Natural killer cell (primary cell): ENCODE data around the gene EXOC4. TPM values are rescaled to one million over a fixed set of nuclear protein-coding genes. Genes with fewer than 3 reads are reported as not detected.

Source experiments
- ATAC-seq, 3 donors: fragments of 150-1000 bp in 2 of 3; fragments of 200-7000 bp in 1 of 3; cut with Tn5 transposase; 1 replicate in 1 of 3; 2 replicates in 2 of 3; pipeline ENCODE4 v1.10.0; 2021; ENCODE audit warnings: mild to moderate bottlenecking in 2 of 3, moderate library complexity in 2 of 3
- DNase-seq, 2 donors: peaks; one replicate each; pipeline versions ENCODE4 v3.0.0 to v3.0.0-alpha.2; 2013 to 2021; ENCODE audit warnings: mixed read lengths in 1 of 2
- H3K27ac ChIP-seq: one replicate; pipeline ENCODE4 v1.5.1; 2013; ENCODE audit warnings: mild to moderate bottlenecking, low read length
- H3K27me3 ChIP-seq: one replicate; pipeline ENCODE4 v1.6.1; 2013; ENCODE audit warnings: low read length; ENCODE audit not compliant: control insufficient read depth, insufficient read depth
- H3K36me3 ChIP-seq: one replicate; pipeline ENCODE4 v1.6.1; 2013; ENCODE audit warnings: low read length; ENCODE audit not compliant: control insufficient read depth, insufficient read depth
- H3K4me1 ChIP-seq: one replicate; pipeline ENCODE4 v1.6.1; 2013; ENCODE audit warnings: low read length; ENCODE audit not compliant: control insufficient read depth, insufficient read depth
- H3K4me3 ChIP-seq: one replicate; pipeline ENCODE4 v1.5.1; 2013; ENCODE audit warnings: low read length
- H3K9me3 ChIP-seq: one replicate; pipeline ENCODE4 v1.6.1; 2013; ENCODE audit warnings: low read length; ENCODE audit not compliant: control insufficient read depth, insufficient read depth
- H3K27ac Mint-ChIP-seq, 2 donors: one replicate each; pipeline ENCODE4 v1.8.0; 2022; ENCODE audit warnings: mild to moderate bottlenecking in 2 of 2, mixed read lengths in 2 of 2, moderate library complexity in 1 of 2
- H3K27me3 Mint-ChIP-seq, 2 donors: one replicate each; pipeline ENCODE4 v1.8.0; 2022; ENCODE audit warnings: low read depth in 2 of 2, mixed read lengths in 2 of 2
- H3K36me3 Mint-ChIP-seq: one replicate; pipeline ENCODE4 v1.8.0; 2022; ENCODE audit warnings: mixed read lengths
- H3K4me1 Mint-ChIP-seq, 2 donors: one replicate each; pipeline ENCODE4 v1.8.0; 2022; ENCODE audit warnings: mixed read lengths in 2 of 2
- H3K4me3 Mint-ChIP-seq: one replicate; pipeline ENCODE4 v1.8.0; 2022; ENCODE audit warnings: mild to moderate bottlenecking, moderate library complexity, mixed read lengths
- H3K9me3 Mint-ChIP-seq, 2 donors: one replicate each; pipeline ENCODE4 v1.8.0; 2022; ENCODE audit warnings: mixed read lengths in 2 of 2
- CTCF ChIP-seq: fragments of 200-600 bp; IDR thresholded peaks from one replicate; pipeline ENCODE4 v1.8.0; 2022; ENCODE audit warnings: antibody characterized with exemption
- WGBS: methylation state at CpG from one replicate; pipeline ENCODE4 v1.1.7; 2013; ENCODE audit warnings: missing lambda C conversion rate; ENCODE audit not compliant: insufficient coverage; 5-methylcytosine and 5-hydroxymethylcytosine counted together
- intact Hi-C: fragments of 100-400 bp; cut with micrococcal nuclease; formaldehyde crosslinking; loops from one replicate; pipeline ENCODE4 v1.14.2; 2022
- total RNA-seq, 4 donors: library from RNA; stranded (reverse); fragments of 120-200 nt in 1 of 4; gene quantifications; one replicate each; pipeline versions ENCODE4 v1.2.3 to v1.2.4, GENCODE V29; 2013 to 2022

EXOC4 gene
- total RNA-seq, 3 donors from 2014 or later (not counting 1 experiment from before 2014, with no cell fraction given) = 105 to 148 (median 123) TPM

- TF ChIP-seq CTCF = no peak
- no peak for DNase-seq
- Mint-ChIP-seq H3K27me3 (no peaks in the 10 kb centered on the region), H3K27ac (no peak overlapping the region), H3K9me3 (no peaks in the 10 kb centered on the region), H3K4me1 (peaks cover 25 to 26% of the 10 kb centered on the region in 2 donors), H3K4me3 (no peak overlapping the region), H3K36me3 (no peaks in the 10 kb centered on the region)
- Histone ChIP-seq H3K4me3 (no peak overlapping the region), H3K36me3 (no peaks in the 10 kb centered on the region), H3K27ac (no peak overlapping the region), H3K27me3 (no peaks in the 10 kb centered on the region), H3K4me1 (no peaks in the 10 kb centered on the region), H3K9me3 (no peaks in the 10 kb centered on the region)
- no peak for ATAC-seq
- WGBS = 100% methylated on average over 3 of the region's 4 CpGs
- intact Hi-C loops = loop anchor here (10.0 kb wide), 1 partner anchor 853 kb away; no protein-coding TSS in a partner anchor
Measured at GRCh38 chr7:133437544-133437943, 184.7 kb downstream of the EXOC4 start.

GRCh38 chr7:133442818-133443217 lies 189.9 kb downstream of the EXOC4 start:
- no peak for TF ChIP-seq CTCF
- ATAC-seq = no peak
- Mint-ChIP-seq H3K4me3 (no peak overlapping the region), H3K4me1 (peaks cover 20 to 27% of the 10 kb centered on the region in 2 donors), H3K27me3 (no peaks in the 10 kb centered on the region), H3K36me3 (no peaks in the 10 kb centered on the region), H3K27ac (no peak overlapping the region), H3K9me3 (no peaks in the 10 kb centered on the region)
- Histone ChIP-seq H3K27me3 (no peaks in the 10 kb centered on the region), H3K36me3 (no peaks in the 10 kb centered on the region), H3K27ac (no peak overlapping the region), H3K4me3 (no peak overlapping the region), H3K9me3 (no peaks in the 10 kb centered on the region), H3K4me1 (no peaks in the 10 kb centered on the region)
- no peak for DNase-seq
- intact Hi-C loops = no loop called here
- 96% methylated on average over 3 of the region's 3 CpGs for WGBS

- no peaks in the 10 kb centered on the region for H3K27me3 ChIP-seq
- H3K4me3 ChIP-seq = no peak overlapping the region
- no peaks in the 10 kb centered on the region for H3K36me3 ChIP-seq
- Mint-ChIP-seq H3K27me3 (no peaks in the 10 kb centered on the region), H3K9me3 (no peaks in the 10 kb centered on the region), H3K36me3 (no peaks in the 10 kb centered on the region), H3K27ac (no peak overlapping the region), H3K4me3 (no peak overlapping the region), H3K4me1 (peaks cover 35 to 38% of the 10 kb centered on the region in 2 donors)
- H3K9me3 ChIP-seq = no peaks in the 10 kb centered on the region
- intact Hi-C loops = no loop called here
- TF ChIP-seq CTCF = no peak
- no peaks in the 10 kb centered on the region for H3K4me1 ChIP-seq
- no peak for DNase-seq
- H3K27ac ChIP-seq = no peak overlapping the region
- 95% methylated on average over 6 of the region's 6 CpGs for WGBS
- no peak for ATAC-seq
Measured at GRCh38 chr7:133445617-133446016, 192.7 kb downstream of the EXOC4 start.

GRCh38 chr7:133448012-133448411 lies 195.1 kb downstream of the EXOC4 start:
- no peak overlapping the region for H3K4me3 ChIP-seq
- no peaks in the 10 kb centered on the region for H3K36me3 Mint-ChIP-seq
- TF ChIP-seq CTCF = no peak
- no peaks in the 10 kb centered on the region for H3K27me3 ChIP-seq
- peaks cover 38 to 42% of the 10 kb centered on the region in 2 donors for H3K4me1 Mint-ChIP-seq
- no peaks in the 10 kb centered on the region for H3K36me3 ChIP-seq
- ATAC-seq (peak in 1 of 3 donors; percentile 22), DNase-seq (no peak)
- intact Hi-C loops = no loop called here
- no peak overlapping the region for H3K4me3 Mint-ChIP-seq
- WGBS = 100% methylated on average over 1 of the region's 1 CpG
- no peak overlapping the region for H3K27ac Mint-ChIP-seq
- H3K9me3 ChIP-seq = no peaks in the 10 kb centered on the region
- no peak overlapping the region for H3K27ac ChIP-seq
- no peaks in the 10 kb centered on the region for H3K9me3 Mint-ChIP-seq
- H3K4me1 ChIP-seq = no peaks in the 10 kb centered on the region
- H3K27me3 Mint-ChIP-seq = no peaks in the 10 kb centered on the region
